Testis (tissue), 2 donors: ENCODE results near the gene CDC123.

Source experiments
- CTCF ChIP-seq, 3 experiments: fragments of 450-650 bp in 2 of 3; fragments of 200-600 bp in 1 of 3; sonication (generic) in 1 of 3; IDR thresholded peaks; one replicate each; pipeline ENCODE4 v1.5.1; 2016 to 2019; ENCODE audit warnings: antibody characterized with exemption in 3 of 3, mild to moderate bottlenecking in 2 of 3, moderate library complexity in 1 of 3
- POLR2A ChIP-seq: fragments of 450-650 bp; IDR thresholded peaks from one replicate; pipeline ENCODE4 v1.6.1; 2017; ENCODE audit warnings: antibody characterized with exemption, mild to moderate bottlenecking, moderate library complexity

GRCh38 chr10:12150163-12150562, 45.8 kb upstream of the CDC123 start:
- TF ChIP-seq CTCF (IDR thresholded peaks at IDR 0.05) (no peak), POLR2A (no peak)
